Loucy (cell line): Measurements from ENCODE around the gene TESMIN.

Experiments used
- CTCF ChIP-seq: fragments of 200-600 bp; sonication (generic); conservative IDR thresholded peaks from 2 replicates; pipeline ENCODE4 v1.5.1; 2014; ENCODE audit warnings: mild to moderate bottlenecking, antibody characterized with exemption, low read length
- EZH2phosphoT487 ChIP-seq: fragments of 200-600 bp; IDR thresholded peaks from 2 replicates; pipeline ENCODE4 v1.6.1; 2018; ENCODE audit warnings: antibody characterized with exemption, mild to moderate bottlenecking, moderate library complexity, borderline replicate concordance

GRCh38 chr11:68750195-68751003, 921 bp downstream of the TESMIN start:
- TF ChIP-seq CTCF (no peak), EZH2phosphoT487 (no peak)
